ENCODE results near the gene ATP11B. TPM values are rescaled to one million over a fixed set of nuclear protein-coding genes. Genes with fewer than 3 reads are reported as not detected.

The ATP11B gene
- total and polyA plus RNA-seq, 2 of the 8 experiments (the other 6 are each of a cell fraction or from before 2014, with no cell fraction given): 5.1 to 26.5 TPM

- Histone ChIP-seq H3K79me2 (ENCODE audit: control insufficient read depth in 1 of 2, insufficient read depth in 2 of 2, low read length in 2 of 2) (peaks cover 0 to 65% of the 10 kb centered on the region in 2 experiments; a peak in 2 of 4 replicates), H4K91ac (replicated peaks; ENCODE audit: insufficient read length, low read length) (no peak overlapping the region), H2AK5ac (ENCODE audit: low read depth, low read length) (no peak overlapping the region), H3K18ac (ENCODE audit: extremely low read depth, low read length) (no peak overlapping the region), H3K4me1 (replicated peaks in 1 of 4; ENCODE audit: control insufficient read depth in 3 of 4, insufficient read depth in 4 of 4, low read length in 3 of 4) (peaks cover 0 to 2% (median under 1%) of the 10 kb centered on the region in 4 experiments; a peak in 4 of 7 replicates), H3K27ac (ENCODE audit: low read depth, low read length) (no peak overlapping the region), H3K9me3 (ENCODE audit: insufficient read depth in 2 of 2, low read depth in 1 of 2, low read length in 1 of 2) (no peaks in the 10 kb centered on the region), H2BK120ac (replicated peaks; ENCODE audit: low read depth, low read length) (no peak overlapping the region), H4K5ac (ENCODE audit: insufficient read length, low read depth, low read length) (no peak overlapping the region), H2BK5ac (ENCODE audit: low read depth, low read length) (no peak overlapping the region), H4K8ac (ENCODE audit: extremely low read depth, insufficient read depth, low read length) (no peak overlapping the region), H3K4me2 (ENCODE audit: insufficient read depth in 1 of 2, low read depth in 2 of 2, low read length in 2 of 2) (no peak overlapping the region), H3K27me3 (replicated peaks in 1 of 4; ENCODE audit: control insufficient read depth in 3 of 4, extremely low read depth in 1 of 4, insufficient read depth in 3 of 4, low read length in 3 of 4) (no peaks in the 10 kb centered on the region), H2BK15ac (ENCODE audit: low read length) (no peak overlapping the region), H3K9ac (replicated peaks in 1 of 4; ENCODE audit: extremely low read depth in 1 of 4, low read depth in 3 of 4, low read length in 3 of 4) (no peak overlapping the region), H4K20me1 (replicated peaks in 1 of 2; ENCODE audit: control insufficient read depth in 1 of 2, insufficient read depth in 2 of 2, low read length in 2 of 2) (peaks cover 0 to 2% of the 10 kb centered on the region in 2 experiments), H2BK12ac (ENCODE audit: low read depth, low read length) (no peak overlapping the region), H3K36me3 (ENCODE audit: control insufficient read depth in 2 of 4, insufficient read depth in 4 of 4, low read length in 3 of 4) (peaks cover 0 to 10% (median 0%) of the 10 kb centered on the region in 4 experiments; a peak in 2 of 8 replicates), H3K4ac (replicated peaks; ENCODE audit: insufficient read length, low read depth, low read length) (no peak overlapping the region), H3K23ac (ENCODE audit: insufficient read length) (no peak overlapping the region), H3K14ac (ENCODE audit: insufficient read length) (no peak overlapping the region), H2AFZ (ENCODE audit: low read length) (no peak overlapping the region), H3K4me3 (ENCODE audit: extremely low read depth in 1 of 4, insufficient read depth in 2 of 4, low read depth in 3 of 4, low read length in 4 of 4) (no peak overlapping the region), H2BK20ac (ENCODE audit: low read length) (no peak overlapping the region), H3K23me2 (ENCODE audit: low read depth, low read length) (no peaks in the 10 kb centered on the region), H3K79me1 (ENCODE audit: low read depth, low read length) (no peaks in the 10 kb centered on the region; the same call in none of the 2 replicates), H3K56ac (replicated peaks; ENCODE audit: insufficient read length, low read depth, low read length) (no peak overlapping the region)
- TF ChIP-seq MAFK (IDR thresholded peaks at IDR 0.05; ENCODE audit: low read depth, low read length) (peak; percentile 51; the same call in 1 of the 2 replicates), TAF1 (IDR thresholded peaks at IDR 0.05; ENCODE audit: low read depth, low read length) (no peak)
- WGBS, 2 experiments (ENCODE audit: extremely low coverage in 1 of 2, insufficient coverage in 1 of 2, insufficient read length in 1 of 2, insufficient replicate concordance in 2 of 2, low coverage in 1 of 2, low lambda C conversion rate in 2 of 2, missing lambda C conversion rate in 1 of 2): 88% methylated on average over 9 of the region's 9 CpGs; no CpG with 5 or more reads in 1 of the 2 experiments
- FAIRE-seq (no peak), DNase-seq (ENCODE audit: low read depth in 1 of 2, low spot score in 2 of 2) (no peak)
- ChIA-PET CTCF (ENCODE audit: partially characterized antibody) (no interaction called here), POLR2A (ENCODE audit: partially characterized antibody) (no interaction called here)
These were observed 172.6 kb downstream of the ATP11B start for GRCh38 chr3:182965861-182966366.

All from H1 (cell line).